NT2/D1 (cell line): ENCODE measurements around the gene GCHFR.

ENCODE experiments used
- SUZ12 ChIP-seq: IDR thresholded peaks from 2 replicates; pipeline ENCODE4 v1.6.1; 2011; ENCODE audit not compliant: insufficient read length, insufficient read depth; ENCODE audit errors: extremely low read depth
- YY1 ChIP-seq: IDR thresholded peaks from 2 replicates; pipeline ENCODE4 v1.6.1; 2011; ENCODE audit not compliant: insufficient read length, insufficient read depth
- ZNF274 ChIP-seq: IDR thresholded peaks from 2 replicates; pipeline ENCODE4 v1.6.1; 2011; ENCODE audit warnings: mild to moderate bottlenecking, low read depth, low read length

DNA sequence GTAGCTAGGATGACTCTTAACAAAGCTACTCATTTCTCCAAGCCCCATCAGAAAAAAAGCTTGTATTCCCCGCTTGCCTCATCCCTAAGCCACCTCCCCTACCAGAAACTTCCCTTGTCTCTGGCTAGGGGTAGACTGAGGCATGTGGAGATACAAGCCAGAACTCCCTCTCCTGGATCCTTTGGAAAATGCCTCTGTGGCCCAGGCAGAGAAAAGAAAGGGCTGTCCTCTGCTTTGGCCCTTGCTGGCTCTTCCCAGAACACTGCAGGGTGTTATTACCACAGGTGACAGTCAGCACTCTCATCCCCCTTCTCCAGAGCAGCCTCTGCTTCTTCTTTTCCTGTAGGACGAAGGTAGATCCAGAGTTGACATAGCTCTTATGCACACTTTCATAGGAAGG lies 24.0 kb upstream of the GCHFR start:
- TF ChIP-seq ZNF274 (no peak), SUZ12 (no peak), YY1 (no peak)
